Measurements from ENCODE around the gene MRPL11.

Gene MRPL11

GRCh38 chr11:66386171-66387069 is 52.2 kb downstream of the MRPL11 start:
- DNase-seq = peak; percentile 85

All from inflammatory macrophage treated with lipopolysaccharide for 4 hours (primary cell).